HepG2 (cell line): Measurements from ENCODE around the gene NEK5. TPM values are rescaled to one million over a fixed set of nuclear protein-coding genes. Genes with fewer than 3 reads are reported as not detected.

Experiments used
- CENPT ChIP-seq: sonication (generic); formaldehyde crosslinking; IDR thresholded peaks from 2 replicates; pipeline ENCODE4 v1.8.0; 2022; ENCODE audit warnings: low read depth, mild to moderate bottlenecking, moderate library complexity, missing genetic modification reagents
- FOSL2 ChIP-seq: sonication (generic); formaldehyde crosslinking; IDR thresholded peaks from 2 replicates; pipeline ENCODE4 v1.4.0; 2020; ENCODE audit warnings: missing genetic modification reagents
- FOXA3 ChIP-seq: IDR thresholded peaks from 2 replicates; pipeline ENCODE4 v1.6.1; 2016; ENCODE audit warnings: missing genetic modification reagents, missing compliant biosample characterization
- HOXA3 ChIP-seq: sonication (generic); formaldehyde crosslinking; IDR thresholded peaks from 2 replicates; pipeline ENCODE4 v1.5.0; 2020; ENCODE audit warnings: missing genetic modification reagents
- MZF1 ChIP-seq: sonication (generic); formaldehyde crosslinking; IDR thresholded peaks from 2 replicates; pipeline ENCODE4 v1.8.1; 2023; ENCODE audit warnings: mild to moderate bottlenecking, missing genetic modification reagents, borderline replicate concordance
- NR2F2 ChIP-seq: IDR thresholded peaks from 2 replicates; pipeline ENCODE4 v1.6.1; 2012; ENCODE audit warnings: low read depth, inconsistent platforms, borderline replicate concordance
- POLR2G ChIP-seq: fragments of 200-400 bp; formaldehyde crosslinking; IDR thresholded peaks from 2 replicates; pipeline ENCODE4 v1.6.1; 2018; ENCODE audit warnings: mild to moderate bottlenecking, low read depth, low read length, moderate library complexity
- PRDM10 ChIP-seq: sonication (generic); formaldehyde crosslinking; IDR thresholded peaks from 2 replicates; pipeline ENCODE4 v1.4.0; 2020; ENCODE audit warnings: low read depth, missing genetic modification reagents
- REPIN1 ChIP-seq: sonication (generic); formaldehyde crosslinking; IDR thresholded peaks from 2 replicates; pipeline ENCODE4 v1.8.0; 2022; ENCODE audit warnings: missing genetic modification reagents, low read depth, mild to moderate bottlenecking, borderline replicate concordance
- RFXAP ChIP-seq: sonication (generic); formaldehyde crosslinking; IDR thresholded peaks from 2 replicates; pipeline ENCODE4 v1.4.0; 2020; ENCODE audit warnings: missing genetic modification reagents, borderline replicate concordance
- SOX6 ChIP-seq, 2 experiments: fragments of 450-650 bp in 1 of 2; sonication (generic) in 1 of 2; formaldehyde crosslinking in 1 of 2; IDR thresholded peaks; 2 replicates each; pipeline versions ENCODE4 v1.4.0 to v1.6.1; 2017 to 2020; ENCODE audit warnings: antibody characterized with exemption in 1 of 2, mild to moderate bottlenecking in 1 of 2, missing genetic modification reagents in 1 of 2
- SP5 ChIP-seq: IDR thresholded peaks from 2 replicates; pipeline ENCODE4 v1.6.1; 2016; ENCODE audit warnings: low read depth, borderline replicate concordance
- XRCC5 ChIP-seq: fragments of 200-400 bp; formaldehyde crosslinking; optimal IDR thresholded peaks from 2 replicates; pipeline ENCODE3; 2017; ENCODE audit warnings: mild to moderate bottlenecking, low read length
- ZNF180 ChIP-seq: sonication (generic); formaldehyde crosslinking; IDR thresholded peaks from 2 replicates; pipeline ENCODE4 v1.4.0; 2020; ENCODE audit warnings: low read depth, missing genetic modification reagents, borderline replicate concordance
- ZNF607 ChIP-seq: sonication (generic); formaldehyde crosslinking; IDR thresholded peaks from 2 replicates; pipeline ENCODE4 v1.5.1; 2020; ENCODE audit warnings: missing genetic modification reagents, mild to moderate bottlenecking, borderline replicate concordance
- ZNF710 ChIP-seq: sonication (generic); formaldehyde crosslinking; IDR thresholded peaks from 2 replicates; pipeline ENCODE4 v1.5.0; 2020; ENCODE audit warnings: mild to moderate bottlenecking, missing genetic modification reagents, borderline replicate concordance
- ZNF790 ChIP-seq: sonication (generic); formaldehyde crosslinking; IDR thresholded peaks from 2 replicates; pipeline ENCODE4 v1.8.0; 2022; ENCODE audit warnings: missing genetic modification reagents, mild to moderate bottlenecking, borderline replicate concordance
- polyA plus RNA-seq, 8 experiments: library from polyadenylated mRNA; depleted of rRNA in 3 of 8; stranded (reverse) in 7 of 8; unstranded in 1 of 8; fragments of >200 nt; fragmentation: Illumina TruSeq in 4 of 8; extraction: Trizol in 4 of 8; gene quantifications; 2 replicates each; pipeline versions ENCODE4 v1.2.1 to v1.2.3, GENCODE V29; 2011 to 2016; ENCODE audit warnings: low read depth in 4 of 8, missing spikeins in 1 of 8, mixed read lengths in 1 of 8; ENCODE audit not compliant: insufficient read depth in 1 of 8
- total RNA-seq, 5 experiments: library from RNA; depleted of rRNA; stranded (reverse); fragments of >200 nt; fragmentation: Illumina TruSeq; extraction: Trizol; gene quantifications; 2 replicates each; pipeline ENCODE4 v1.2.3, GENCODE V29; 2016; ENCODE audit warnings: low read depth in 1 of 5
- TF ChIP-seq, protein P1 (sequence below): sonication (generic); formaldehyde crosslinking; IDR thresholded peaks from 2 replicates; pipeline ENCODE4 v1.4.0; 2020; ENCODE audit warnings: mild to moderate bottlenecking, missing genetic modification reagents

The NEK5 gene
- total and polyA plus RNA-seq, 2 of the 13 experiments (the other 11 are each of a cell fraction or from before 2014, with no cell fraction given) = 0.12 to 0.22 TPM

DNA sequence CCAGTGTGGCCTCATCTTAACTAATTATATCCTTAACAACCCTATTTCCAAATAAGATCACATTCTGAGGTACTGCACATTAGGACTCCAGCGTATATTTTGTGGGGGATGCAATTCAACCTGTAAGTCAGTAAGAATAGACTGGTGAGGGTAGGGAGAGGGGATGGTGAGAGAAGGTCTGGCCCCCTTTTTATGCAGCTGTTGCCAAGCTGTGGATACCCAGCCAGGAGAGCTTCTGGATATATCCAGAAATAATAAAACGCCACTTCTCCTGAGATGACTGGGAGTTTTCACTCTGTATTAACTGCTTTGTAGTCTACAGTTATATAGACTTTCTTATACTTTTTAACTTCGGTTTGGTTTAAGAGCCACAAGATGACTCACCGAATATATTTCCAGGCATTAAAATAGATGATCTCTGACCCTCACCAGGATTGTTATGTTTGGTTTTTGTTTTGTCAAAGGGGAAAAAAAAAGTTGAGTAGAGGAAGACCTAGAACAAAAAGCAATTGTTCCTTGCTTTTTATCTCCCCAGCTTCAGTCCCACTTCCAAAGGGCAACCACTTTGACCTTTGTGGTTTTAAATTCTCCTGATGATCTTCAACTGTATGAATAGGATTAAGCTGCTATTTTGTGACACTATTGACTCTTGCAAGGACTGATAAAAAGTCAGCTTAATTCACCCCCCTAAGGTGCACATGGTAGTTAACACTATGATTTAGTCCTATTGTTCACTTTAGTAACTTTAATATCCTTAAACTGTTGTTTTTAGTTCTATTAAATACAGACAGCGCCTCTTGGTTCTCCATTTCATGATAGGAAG, 33.6 kb upstream of the NEK5 start (continued):
- no peak for TF ChIP-seq CENPT (CRISPR knock-in tag)
- no peak for TF ChIP-seq ZNF710 (CRISPR knock-in tag)
- TF ChIP-seq HOXA3 (CRISPR knock-in tag) = no peak
- no peak for TF ChIP-seq PRDM10 (CRISPR knock-in tag)
- TF ChIP-seq NR2F2 = peak; percentile 92
- TF ChIP-seq SOX6 (IDR thresholded peaks at IDR 0.05) = no peak
- peak; percentile 98 for TF ChIP-seq SOX6 (CRISPR knock-in tag; IDR thresholded peaks at IDR 0.05)
- peak; percentile 46 for TF ChIP-seq FOXA3 (CRISPR knock-in tag)
- peak; percentile 32; the same call in 1 of the 2 replicates for TF ChIP-seq SP5 (CRISPR knock-in tag)
- TF ChIP-seq ZNF607 (CRISPR knock-in tag) = no peak
- TF ChIP-seq, protein P1, sequence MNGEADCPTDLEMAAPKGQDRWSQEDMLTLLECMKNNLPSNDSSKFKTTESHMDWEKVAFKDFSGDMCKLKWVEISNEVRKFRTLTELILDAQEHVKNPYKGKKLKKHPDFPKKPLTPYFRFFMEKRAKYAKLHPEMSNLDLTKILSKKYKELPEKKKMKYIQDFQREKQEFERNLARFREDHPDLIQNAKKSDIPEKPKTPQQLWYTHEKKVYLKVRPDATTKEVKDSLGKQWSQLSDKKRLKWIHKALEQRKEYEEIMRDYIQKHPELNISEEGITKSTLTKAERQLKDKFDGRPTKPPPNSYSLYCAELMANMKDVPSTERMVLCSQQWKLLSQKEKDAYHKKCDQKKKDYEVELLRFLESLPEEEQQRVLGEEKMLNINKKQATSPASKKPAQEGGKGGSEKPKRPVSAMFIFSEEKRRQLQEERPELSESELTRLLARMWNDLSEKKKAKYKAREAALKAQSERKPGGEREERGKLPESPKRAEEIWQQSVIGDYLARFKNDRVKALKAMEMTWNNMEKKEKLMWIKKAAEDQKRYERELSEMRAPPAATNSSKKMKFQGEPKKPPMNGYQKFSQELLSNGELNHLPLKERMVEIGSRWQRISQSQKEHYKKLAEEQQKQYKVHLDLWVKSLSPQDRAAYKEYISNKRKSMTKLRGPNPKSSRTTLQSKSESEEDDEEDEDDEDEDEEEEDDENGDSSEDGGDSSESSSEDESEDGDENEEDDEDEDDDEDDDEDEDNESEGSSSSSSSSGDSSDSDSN (CRISPR knock-in tag) = no peak
- no peak for TF ChIP-seq RFXAP (CRISPR knock-in tag)
- peak; percentile 46 for TF ChIP-seq FOSL2 (CRISPR knock-in tag)
- no peak for TF ChIP-seq REPIN1
- peak; percentile 44; the same call in 1 of the 2 replicates for TF ChIP-seq POLR2G
- no peak for TF ChIP-seq ZNF180 (CRISPR knock-in tag)
- TF ChIP-seq XRCC5 = no peak
- TF ChIP-seq ZNF790 = no peak
- TF ChIP-seq MZF1 (CRISPR knock-in tag) = no peak
